Stimulated activated CD4-positive, alpha-beta T cell treated with anti-CD3 and anti-CD28 coated beads, Interleukin-15, amount 100 ng/mL, for 24 hours (primary cell): ENCODE results near the gene DDTL.

ENCODE experiments used
- DNase-seq: peaks from one replicate; pipeline ENCODE4 v3.0.0-alpha.2; 2020

The DDTL gene

GRCh38 chr22:24007253-24008021 lies 40.7 kb downstream of the DDTL start:
- no peak for DNase-seq

- no peak for DNase-seq
These were observed 41.3 kb downstream of the DDTL start for GRCh38 chr22:24008022-24008283.

- DNase-seq, result no peak
These were observed 41.9 kb downstream of the DDTL start for GRCh38 chr22:24008381-24009226.

- DNase-seq, result no peak
These were observed 42.7 kb downstream of the DDTL start for GRCh38 chr22:24009227-24010017.

- no peak for DNase-seq
These were observed 43.3 kb downstream of the DDTL start for GRCh38 chr22:24010018-24010391.

GRCh38 chr22:24011735-24012068 lies 45.0 kb downstream of the DDTL start:
- DNase-seq, result no peak

- no peak for DNase-seq
These were observed 49.5 kb downstream of the DDTL start for GRCh38 chr22:24016156-24016555.

- DNase-seq, result no peak
These were observed 54.6 kb downstream of the DDTL start for GRCh38 chr22:24021304-24021703.
